GM12872 (cell line): ENCODE data around the gene GNG4.
A peak's percentile ranks its signal among the peaks of the same experiment; 100 is the strongest.

Experiments used
- CTCF ChIP-seq: IDR thresholded peaks from 3 replicates; pipeline ENCODE4 v1.5.1; 2011; ENCODE audit warnings: low read depth, mild to moderate bottlenecking, low read length, moderate library complexity; ENCODE audit not compliant: insufficient read depth

Gene GNG4

GRCh38 chr1:235571482-235571881, 78.1 kb downstream of the GNG4 start:
- no peak for TF ChIP-seq CTCF

GRCh38 chr1:235567812-235568503, 81.6 kb downstream of the GNG4 start:
- TF ChIP-seq CTCF = no peak

GRCh38 chr1:235566084-235566483, 83.5 kb downstream of the GNG4 start:
- no peak for TF ChIP-seq CTCF

- no peak for TF ChIP-seq CTCF
Measured at GRCh38 chr1:235563513-235564061, 86.0 kb downstream of the GNG4 start.

GRCh38 chr1:235562589-235562988, 87.0 kb downstream of the GNG4 start:
- no peak for TF ChIP-seq CTCF

GRCh38 chr1:235558621-235559169, 90.9 kb downstream of the GNG4 start:
- no peak for TF ChIP-seq CTCF

GRCh38 chr1:235557495-235557894, 92.1 kb downstream of the GNG4 start:
- peak; percentile 29; the same call in 2 of the 3 replicates for TF ChIP-seq CTCF
